ENCODE data around the gene CCDC138. TPM values are rescaled to one million over a fixed set of nuclear protein-coding genes. Genes with fewer than 3 reads are reported as not detected.

CCDC138 gene
- total RNA-seq, 2 donors from 2014 or later: 29.7 to 30.2 TPM

GRCh38 chr2:108825736-108826135, 39.2 kb downstream of the CCDC138 start:
- Histone ChIP-seq H3K36me3 (ENCODE audit: control insufficient read depth, insufficient read depth, low read length) (peaks cover 34% of the 10 kb centered on the region), H3K4me1 (ENCODE audit: control insufficient read depth, insufficient read depth, low read length) (no peaks in the 10 kb centered on the region), H3K27me3 (ENCODE audit: control insufficient read depth, insufficient read depth, low read length, poor library complexity, severe bottlenecking) (no peaks in the 10 kb centered on the region), H3K27ac (ENCODE audit: low read depth, low read length) (no peak overlapping the region), H3K9me3 (ENCODE audit: control insufficient read depth, low read length) (peaks cover under 1% of the 10 kb centered on the region), H3K4me3 (ENCODE audit: low read length) (no peak overlapping the region), H3K9ac (ENCODE audit: extremely low read depth, low read length, poor library complexity, severe bottlenecking) (no peak overlapping the region)
- H3K9me3 Mint-ChIP-seq: no peaks in the 10 kb centered on the region
- H3K36me3 Mint-ChIP-seq (ENCODE audit: low read depth): peaks cover 37% of the 10 kb centered on the region
- DNase-seq: no peak
- no peak overlapping the region for H3K27ac Mint-ChIP-seq
- H3K4me1 Mint-ChIP-seq: no peaks in the 10 kb centered on the region
- no peak for TF ChIP-seq CTCF (conservative IDR thresholded peaks at IDR 0.05)
- H3K4me3 Mint-ChIP-seq: no peak overlapping the region
- WGBS, 2 experiments (ENCODE audit: insufficient coverage in 1 of 2, insufficient read length in 1 of 2): 96 to 99% methylated on average over 2 to 3 of the region's 3 CpGs
- no peaks in the 10 kb centered on the region for H3K27me3 Mint-ChIP-seq (ENCODE audit: insufficient read depth)

GRCh38 chr2:108829578-108830310, 43.2 kb downstream of the CCDC138 start:
- no peak for TF ChIP-seq CTCF (conservative IDR thresholded peaks at IDR 0.05)
- H3K4me3 Mint-ChIP-seq: no peak overlapping the region
- peaks cover 9% of the 10 kb centered on the region for H3K4me1 Mint-ChIP-seq
- H3K9me3 Mint-ChIP-seq: no peaks in the 10 kb centered on the region
- WGBS, 2 experiments (ENCODE audit: insufficient coverage in 1 of 2, insufficient read length in 1 of 2): 95 to 100% methylated on average over 1 to 3 of the region's 4 CpGs
- Histone ChIP-seq H3K27me3 (ENCODE audit: control insufficient read depth, insufficient read depth, low read length, poor library complexity, severe bottlenecking) (no peaks in the 10 kb centered on the region), H3K9me3 (ENCODE audit: control insufficient read depth, low read length) (no peaks in the 10 kb centered on the region), H3K4me3 (ENCODE audit: low read length) (no peak overlapping the region), H3K36me3 (ENCODE audit: control insufficient read depth, insufficient read depth, low read length) (peaks cover 23% of the 10 kb centered on the region), H3K4me1 (ENCODE audit: control insufficient read depth, insufficient read depth, low read length) (no peaks in the 10 kb centered on the region), H3K9ac (ENCODE audit: extremely low read depth, low read length, poor library complexity, severe bottlenecking) (no peak overlapping the region), H3K27ac (ENCODE audit: low read depth, low read length) (no peak overlapping the region)
- DNase-seq: no peak
- H3K27ac Mint-ChIP-seq: no peak overlapping the region
- no peaks in the 10 kb centered on the region for H3K27me3 Mint-ChIP-seq (ENCODE audit: insufficient read depth)
- H3K36me3 Mint-ChIP-seq (ENCODE audit: low read depth): peaks cover 22% of the 10 kb centered on the region

- TF ChIP-seq CTCF (conservative IDR thresholded peaks at IDR 0.05): no peak
- no peak overlapping the region for H3K9ac ChIP-seq (ENCODE audit: extremely low read depth, low read length, poor library complexity, severe bottlenecking)
- Mint-ChIP-seq H3K27ac (no peak overlapping the region), H3K27me3 (ENCODE audit: insufficient read depth) (no peaks in the 10 kb centered on the region), H3K4me1 (peaks cover 9% of the 10 kb centered on the region), H3K36me3 (ENCODE audit: low read depth) (peaks cover 31% of the 10 kb centered on the region), H3K9me3 (peaks cover 12% of the 10 kb centered on the region), H3K4me3 (no peak overlapping the region)
- peaks cover 26% of the 10 kb centered on the region for H3K9me3 ChIP-seq (ENCODE audit: control insufficient read depth, low read length)
- H3K36me3 ChIP-seq (ENCODE audit: control insufficient read depth, insufficient read depth, low read length): peaks cover 24% of the 10 kb centered on the region
- no peak for DNase-seq
- H3K27ac ChIP-seq (ENCODE audit: low read depth, low read length): no peak overlapping the region
- no peaks in the 10 kb centered on the region for H3K4me1 ChIP-seq (ENCODE audit: control insufficient read depth, insufficient read depth, low read length)
- H3K4me3 ChIP-seq (ENCODE audit: low read length): no peak overlapping the region
- H3K27me3 ChIP-seq (ENCODE audit: control insufficient read depth, insufficient read depth, low read length, poor library complexity, severe bottlenecking): no peaks in the 10 kb centered on the region
Observed at GRCh38 chr2:108833219-108833618, 46.6 kb downstream of the CCDC138 start.
